SK-N-SH treated with all-trans-retinoic acid at 6 μM for 48 hours (cell line): ENCODE measurements around the gene DAB2IP.

Experiments used
- ATAC-seq: fragments of 200-7000 bp; cut with Tn5 transposase; 3 replicates; pipeline ENCODE4 v1.9.1; 2020; ENCODE audit warnings: mild to moderate bottlenecking, moderate library complexity
- ARNTL ChIP-seq: fragments of 450-650 bp; formaldehyde crosslinking; IDR thresholded peaks from 2 replicates; pipeline ENCODE4 v1.5.0; 2020; ENCODE audit warnings: low read depth, mild to moderate bottlenecking, moderate library complexity, borderline replicate concordance
- BACH2 ChIP-seq: fragments of 250-450 bp; sonication (Bioruptor Pico); IDR thresholded peaks from 2 replicates; pipeline ENCODE4 v1.9.0; 2021; ENCODE audit warnings: mild to moderate bottlenecking, borderline replicate concordance
- CREB5 ChIP-seq: fragments of 250-450 bp; sonication (Bioruptor Pico); IDR thresholded peaks from 2 replicates; pipeline ENCODE4 v1.5.1; 2020; ENCODE audit warnings: low read depth, mild to moderate bottlenecking, moderate library complexity
- CSDC2 ChIP-seq: fragments of 250-450 bp; sonication (Bioruptor Pico); IDR thresholded peaks from 2 replicates; pipeline ENCODE4 v1.5.0; 2020; ENCODE audit warnings: mild to moderate bottlenecking, moderate library complexity
- CSRNP3 ChIP-seq: fragments of 250-450 bp; sonication (Bioruptor Pico); IDR thresholded peaks from 2 replicates; pipeline ENCODE4 v1.5.1; 2021; ENCODE audit warnings: mild to moderate bottlenecking, moderate library complexity
- ESRRG ChIP-seq: fragments of 250-450 bp; sonication (Bioruptor Pico); IDR thresholded peaks from 2 replicates; pipeline ENCODE4 v1.6.1; 2021; ENCODE audit warnings: mild to moderate bottlenecking
- GLIS3 ChIP-seq: fragments of 250-450 bp; sonication (Bioruptor Pico); IDR thresholded peaks from 2 replicates; pipeline ENCODE4 v1.5.0; 2020; ENCODE audit warnings: mild to moderate bottlenecking, moderate library complexity
- ISL1 ChIP-seq: fragments of 250-450 bp; sonication (Bioruptor Pico); IDR thresholded peaks from 2 replicates; pipeline ENCODE4 v2.1.2; 2022; ENCODE audit warnings: mild to moderate bottlenecking, moderate library complexity
- OSR1 ChIP-seq: fragments of 250-450 bp; sonication (Bioruptor Pico); IDR thresholded peaks from 2 replicates; pipeline ENCODE4 v1.8.0; 2022; ENCODE audit warnings: moderate library complexity, mild to moderate bottlenecking, inconsistent platforms
- PATZ1 ChIP-seq: fragments of 250-450 bp; sonication (Bioruptor Pico); IDR thresholded peaks from 2 replicates; pipeline ENCODE4 v1.8.0; 2020; ENCODE audit warnings: mild to moderate bottlenecking, moderate library complexity, borderline replicate concordance
- POU6F1 ChIP-seq: fragments of 250-450 bp; sonication (Bioruptor Pico); IDR thresholded peaks from 2 replicates; pipeline ENCODE4 v1.8.0; 2021; ENCODE audit warnings: low read depth, mild to moderate bottlenecking, moderate library complexity, borderline replicate concordance
- RARB ChIP-seq: fragments of 250-450 bp; sonication (Bioruptor Pico); IDR thresholded peaks from 2 replicates; pipeline ENCODE4 v1.8.0; 2021; ENCODE audit warnings: mild to moderate bottlenecking, moderate library complexity
- SNAI2 ChIP-seq: fragments of 250-450 bp; sonication (Bioruptor Pico); IDR thresholded peaks from 2 replicates; pipeline ENCODE4 v1.5.0; 2020; ENCODE audit warnings: mild to moderate bottlenecking, moderate library complexity
- TOX ChIP-seq: fragments of 250-450 bp; sonication (Bioruptor Pico); IDR thresholded peaks from 2 replicates; pipeline ENCODE4 v1.8.0; 2021; ENCODE audit warnings: mild to moderate bottlenecking, moderate library complexity, borderline replicate concordance
- TSHZ2 ChIP-seq: fragments of 250-450 bp; sonication (Bioruptor Pico); IDR thresholded peaks from 2 replicates; pipeline ENCODE4 v1.5.0; 2020; ENCODE audit warnings: mild to moderate bottlenecking, moderate library complexity
- ZC3H10 ChIP-seq: fragments of 250-450 bp; sonication (Bioruptor Pico); IDR thresholded peaks from 2 replicates; pipeline ENCODE4 v1.5.1; 2021; ENCODE audit warnings: mild to moderate bottlenecking, moderate library complexity
- ZFP3 ChIP-seq: fragments of 250-450 bp; sonication (Bioruptor Pico); IDR thresholded peaks from 2 replicates; pipeline ENCODE4 v1.5.0; 2020; ENCODE audit warnings: mild to moderate bottlenecking, moderate library complexity
- ZFP30 ChIP-seq: fragments of 450-650 bp; formaldehyde crosslinking; IDR thresholded peaks from 2 replicates; pipeline ENCODE4 v1.5.0; 2022; ENCODE audit warnings: mild to moderate bottlenecking, moderate library complexity
- ZNF565 ChIP-seq: fragments of 450-650 bp; formaldehyde crosslinking; conservative IDR thresholded peaks from 2 replicates; pipeline ENCODE4 v1.5.0; 2020; ENCODE audit warnings: low read depth, mild to moderate bottlenecking, moderate library complexity
- ZNF70 ChIP-seq: fragments of 450-650 bp; formaldehyde crosslinking; IDR thresholded peaks from 2 replicates; pipeline ENCODE4 v1.5.0; 2020; ENCODE audit warnings: mild to moderate bottlenecking, moderate library complexity
- ZNF8 ChIP-seq: fragments of 450-650 bp; formaldehyde crosslinking; IDR thresholded peaks from 2 replicates; pipeline ENCODE4 v1.5.0; 2020; ENCODE audit warnings: mild to moderate bottlenecking, moderate library complexity

DAB2IP gene

GRCh38 chr9:121802753-121803152, 151.3 kb downstream of the DAB2IP start:
- no peak for ATAC-seq

GRCh38 chr9:121807069-121807822, 155.8 kb downstream of the DAB2IP start:
- no peak for TF ChIP-seq CSRNP3 (CRISPR knock-in tag)
- TF ChIP-seq CSDC2 = no peak
- no peak for TF ChIP-seq ISL1
- TF ChIP-seq ARNTL (CRISPR knock-in tag) = no peak
- TF ChIP-seq, all 23 proteins: peak for 0
- ATAC-seq = no peak

More at GRCh38 chr9:121802753-121803152, 151.3 kb downstream of the DAB2IP start:
- TF ChIP-seq PATZ1 = no peak
- TF ChIP-seq SNAI2 (CRISPR knock-in tag) = no peak
- TF ChIP-seq ESRRG (CRISPR knock-in tag) = no peak
- TF ChIP-seq ZFP30 (CRISPR knock-in tag) = no peak
- no peak for TF ChIP-seq RARB (CRISPR knock-in tag)
- no peak for TF ChIP-seq ZFP3 (CRISPR knock-in tag)
- TF ChIP-seq TOX (CRISPR knock-in tag) = no peak
- TF ChIP-seq ZNF8 (CRISPR knock-in tag) = no peak
- no peak for TF ChIP-seq ZNF565 (CRISPR knock-in tag)
- no peak for TF ChIP-seq CREB5 (CRISPR knock-in tag)
- no peak for TF ChIP-seq OSR1 (CRISPR knock-in tag)
- TF ChIP-seq GLIS3 (CRISPR knock-in tag) = no peak
- no peak for TF ChIP-seq CSDC2
- no peak for TF ChIP-seq CSRNP3 (CRISPR knock-in tag)
- TF ChIP-seq BACH2 (CRISPR knock-in tag) = no peak
- TF ChIP-seq POU6F1 = no peak

GRCh38 chr9:121807823-121808278, 156.4 kb downstream of the DAB2IP start:
- no peak for ATAC-seq
- no peak for TF ChIP-seq ZNF565 (CRISPR knock-in tag)
- TF ChIP-seq ISL1 = no peak
- no peak for TF ChIP-seq ESRRG (CRISPR knock-in tag)
- TF ChIP-seq CSDC2 = no peak
- TF ChIP-seq ZFP30 (CRISPR knock-in tag) = no peak
- TF ChIP-seq ZNF8 (CRISPR knock-in tag) = no peak
- TF ChIP-seq POU6F1 = no peak
- TF ChIP-seq ZC3H10 (CRISPR knock-in tag) = no peak
- TF ChIP-seq TSHZ2 = no peak
- TF ChIP-seq CREB5 (CRISPR knock-in tag) = no peak
- no peak for TF ChIP-seq ZFP3 (CRISPR knock-in tag)
- TF ChIP-seq SNAI2 (CRISPR knock-in tag) = no peak
- TF ChIP-seq ZNF70 = no peak
- no peak for TF ChIP-seq RARB (CRISPR knock-in tag)
- no peak for TF ChIP-seq TOX (CRISPR knock-in tag)
